Tibial nerve (tissue), 4 donors: ENCODE data around the gene SEMA5A.

Experiments
- EP300 ChIP-seq, 2 donors: sonication (generic); formaldehyde crosslinking; IDR thresholded peaks; one replicate each; pipeline ENCODE4 v1.6.1; 2017; ENCODE audit warnings: antibody characterized with exemption in 2 of 2, mild to moderate bottlenecking in 1 of 2
- POLR2A ChIP-seq, 2 donors: fragments of 450-650 bp; IDR thresholded peaks; one replicate each; pipeline ENCODE4 v1.6.1; 2017; ENCODE audit warnings: antibody characterized with exemption in 2 of 2, mild to moderate bottlenecking in 2 of 2, moderate library complexity in 2 of 2
- TF ChIP-seq, protein P1 (sequence below), 5 experiments: fragments of 200-600 bp in 3 of 5; fragments of 450-650 bp in 2 of 5; sonication (generic) in 3 of 5; IDR thresholded peaks; one replicate each; pipeline ENCODE4 v1.5.1; 2016 to 2019; ENCODE audit warnings: antibody characterized with exemption in 5 of 5, mild to moderate bottlenecking in 3 of 5, moderate library complexity in 2 of 5

DNA sequence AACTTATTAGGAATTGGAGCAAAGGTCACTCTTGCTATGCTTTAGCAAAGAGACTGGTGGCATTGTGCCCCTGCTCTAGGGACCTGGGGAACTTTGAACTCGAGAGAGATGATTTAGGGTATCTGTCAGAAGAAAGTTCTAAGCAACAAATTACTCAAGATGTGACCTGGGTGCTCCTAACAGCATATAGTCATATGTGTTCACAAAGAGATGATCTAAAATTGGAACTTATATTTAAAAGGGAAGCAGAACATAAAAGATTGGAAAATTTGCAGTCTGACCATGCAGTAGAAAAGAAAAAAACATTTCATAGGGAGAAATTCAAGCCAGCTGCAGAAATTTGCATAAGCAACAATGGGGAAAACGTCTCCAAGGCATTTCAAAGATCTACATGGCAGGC lies 68.3 kb downstream of the SEMA5A start:
- TF ChIP-seq, protein P1, sequence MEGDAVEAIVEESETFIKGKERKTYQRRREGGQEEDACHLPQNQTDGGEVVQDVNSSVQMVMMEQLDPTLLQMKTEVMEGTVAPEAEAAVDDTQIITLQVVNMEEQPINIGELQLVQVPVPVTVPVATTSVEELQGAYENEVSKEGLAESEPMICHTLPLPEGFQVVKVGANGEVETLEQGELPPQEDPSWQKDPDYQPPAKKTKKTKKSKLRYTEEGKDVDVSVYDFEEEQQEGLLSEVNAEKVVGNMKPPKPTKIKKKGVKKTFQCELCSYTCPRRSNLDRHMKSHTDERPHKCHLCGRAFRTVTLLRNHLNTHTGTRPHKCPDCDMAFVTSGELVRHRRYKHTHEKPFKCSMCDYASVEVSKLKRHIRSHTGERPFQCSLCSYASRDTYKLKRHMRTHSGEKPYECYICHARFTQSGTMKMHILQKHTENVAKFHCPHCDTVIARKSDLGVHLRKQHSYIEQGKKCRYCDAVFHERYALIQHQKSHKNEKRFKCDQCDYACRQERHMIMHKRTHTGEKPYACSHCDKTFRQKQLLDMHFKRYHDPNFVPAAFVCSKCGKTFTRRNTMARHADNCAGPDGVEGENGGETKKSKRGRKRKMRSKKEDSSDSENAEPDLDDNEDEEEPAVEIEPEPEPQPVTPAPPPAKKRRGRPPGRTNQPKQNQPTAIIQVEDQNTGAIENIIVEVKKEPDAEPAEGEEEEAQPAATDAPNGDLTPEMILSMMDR (IDR thresholded peaks at IDR 0.05), result no peak
- TF ChIP-seq EP300 (IDR thresholded peaks at IDR 0.05) (no peak), POLR2A (IDR thresholded peaks at IDR 0.05) (no peak)
